Stimulated activated CD4-positive, alpha-beta T cell treated with anti-CD3 and anti-CD28 coated beads, Interleukin-1b, Interleukin-23, amount 100 ng/mL, for 4 hours (primary cell): ENCODE results near the gene ETS1.

Experiments
- DNase-seq, 2 donors: peaks; one replicate each; pipeline ENCODE4 v3.0.0-alpha.2; 2020; ENCODE audit warnings: low read depth in 2 of 2

Gene ETS1

GRCh38 chr11:128424851-128425285, 162.5 kb downstream of the ETS1 start:
- DNase-seq = no peak

- no peak for DNase-seq
These were observed 163.1 kb downstream of the ETS1 start for GRCh38 chr11:128424271-128424711.

DNA sequence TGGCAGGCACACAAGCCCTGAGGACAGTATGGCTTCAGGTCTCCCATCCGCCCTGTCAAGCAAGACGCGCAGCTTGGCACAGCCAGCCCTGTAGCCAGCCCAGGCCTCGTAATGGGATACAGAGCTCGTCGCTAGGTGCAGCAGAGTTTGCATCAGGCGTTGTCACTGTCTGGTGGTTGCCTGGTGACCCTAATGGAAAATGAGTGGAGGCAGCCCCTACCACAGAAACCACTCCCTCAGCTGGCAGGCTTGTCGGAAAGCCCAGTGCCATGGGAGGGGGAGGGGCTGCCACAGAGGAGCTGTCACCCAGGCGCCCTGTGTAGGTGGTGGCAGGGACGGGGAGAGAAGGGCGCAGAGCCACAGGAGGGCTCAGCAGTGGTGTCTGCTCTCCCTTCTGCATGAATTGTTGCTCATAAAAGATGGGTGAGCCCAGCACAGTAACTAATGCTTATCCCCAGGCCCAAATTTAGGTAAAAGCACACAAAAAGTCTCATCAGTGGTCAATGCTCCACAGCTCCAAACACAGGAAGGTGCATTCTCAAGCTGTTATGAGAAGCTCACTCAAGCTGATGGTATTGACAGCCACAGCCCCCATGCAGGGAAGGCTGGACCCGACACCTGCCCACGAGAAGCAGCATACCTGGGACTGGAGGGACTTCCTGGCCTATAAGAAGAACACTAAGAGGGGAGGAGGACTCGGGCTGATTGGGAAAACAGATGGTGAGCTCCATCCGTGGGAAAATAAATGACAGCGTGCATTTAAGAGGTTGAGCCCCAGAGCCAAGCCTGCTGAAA, 164.6 kb downstream of the ETS1 start:
- peak; percentile 77 to 84 for DNase-seq

DNA sequence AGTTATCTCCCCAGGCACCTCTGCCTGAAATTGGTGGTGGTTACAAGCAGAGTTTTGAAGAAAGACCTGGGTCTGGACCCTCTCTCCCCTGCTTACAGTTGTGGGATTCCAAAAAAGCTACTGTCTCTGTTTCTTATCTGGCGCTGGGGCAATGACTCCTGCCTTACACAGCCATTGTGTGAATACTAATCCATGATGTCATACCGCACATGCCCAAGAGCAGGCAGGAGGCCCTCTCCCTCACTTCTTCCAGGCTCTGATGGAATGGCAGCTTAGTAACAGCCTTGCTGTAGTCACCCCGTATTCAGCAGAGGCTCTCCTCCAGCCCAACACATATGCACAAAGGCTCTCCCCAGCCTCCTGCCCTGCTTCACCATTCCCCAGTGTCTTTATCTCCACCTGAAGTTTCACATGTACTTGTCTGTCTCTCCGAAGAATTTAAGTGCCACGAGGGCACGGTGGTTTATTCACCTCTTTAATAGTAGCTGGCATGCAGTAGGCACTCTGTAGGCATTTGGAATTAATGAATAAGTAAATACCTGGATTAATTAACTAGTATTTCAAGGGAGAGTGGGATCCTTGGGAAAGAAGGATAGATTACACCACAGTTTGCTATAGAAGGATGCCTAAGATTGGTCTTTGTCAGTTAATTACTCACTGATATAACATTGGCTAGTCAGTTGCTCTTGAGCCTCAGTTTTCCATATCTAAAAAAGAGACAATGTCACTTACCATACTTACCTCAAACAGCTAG, 165.6 kb downstream of the ETS1 start:
- DNase-seq = no peak

DNA sequence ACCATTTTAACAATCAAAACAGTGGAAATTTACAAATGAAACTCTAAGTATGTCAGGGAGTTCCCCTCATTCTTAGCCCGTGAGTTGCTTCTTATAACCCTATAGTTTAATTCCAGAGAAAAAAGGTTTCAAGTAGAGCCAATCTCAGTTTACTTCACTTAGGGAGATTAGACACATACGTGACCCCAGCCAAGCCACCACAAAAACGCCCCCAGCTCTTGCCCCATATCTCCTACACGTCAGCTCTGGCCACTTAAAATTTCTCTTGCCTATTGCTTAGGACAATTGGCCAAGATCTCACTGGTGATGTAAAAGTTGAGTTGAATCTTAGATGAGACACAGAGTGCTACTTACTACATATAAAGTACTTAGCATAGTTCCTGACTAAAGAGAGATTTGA, 166.4 kb downstream of the ETS1 start:
- no peak for DNase-seq

- no peak for DNase-seq
These were observed 167.1 kb downstream of the ETS1 start for GRCh38 chr11:128420265-128420664.

GRCh38 chr11:128419012-128419767, 168.2 kb downstream of the ETS1 start:
- DNase-seq = no peak

- DNase-seq = no peak
These were observed 169.6 kb downstream of the ETS1 start for GRCh38 chr11:128417607-128418324.

DNA sequence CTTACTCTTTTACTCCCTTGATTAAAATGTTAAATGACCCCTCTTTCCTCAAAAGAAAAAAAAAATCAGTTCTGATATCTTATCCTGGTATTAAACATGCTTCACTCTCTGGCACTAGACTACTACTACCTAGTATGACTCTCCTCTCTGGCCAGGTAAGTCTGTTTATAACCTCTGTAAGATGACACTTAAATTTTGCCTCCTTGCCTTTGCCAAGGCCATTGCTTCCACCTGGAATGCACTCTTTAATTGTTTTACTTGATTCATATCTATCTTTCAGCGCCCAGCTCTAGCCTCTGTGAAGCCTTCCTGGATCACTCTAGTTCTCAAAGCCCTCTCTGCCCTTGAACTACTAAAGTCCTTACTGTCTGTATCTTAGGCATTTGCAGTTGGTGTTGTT, 170.4 kb downstream of the ETS1 start:
- DNase-seq = no peak

- DNase-seq = no peak
These were observed 171.8 kb downstream of the ETS1 start for GRCh38 chr11:128415539-128415938.

DNA sequence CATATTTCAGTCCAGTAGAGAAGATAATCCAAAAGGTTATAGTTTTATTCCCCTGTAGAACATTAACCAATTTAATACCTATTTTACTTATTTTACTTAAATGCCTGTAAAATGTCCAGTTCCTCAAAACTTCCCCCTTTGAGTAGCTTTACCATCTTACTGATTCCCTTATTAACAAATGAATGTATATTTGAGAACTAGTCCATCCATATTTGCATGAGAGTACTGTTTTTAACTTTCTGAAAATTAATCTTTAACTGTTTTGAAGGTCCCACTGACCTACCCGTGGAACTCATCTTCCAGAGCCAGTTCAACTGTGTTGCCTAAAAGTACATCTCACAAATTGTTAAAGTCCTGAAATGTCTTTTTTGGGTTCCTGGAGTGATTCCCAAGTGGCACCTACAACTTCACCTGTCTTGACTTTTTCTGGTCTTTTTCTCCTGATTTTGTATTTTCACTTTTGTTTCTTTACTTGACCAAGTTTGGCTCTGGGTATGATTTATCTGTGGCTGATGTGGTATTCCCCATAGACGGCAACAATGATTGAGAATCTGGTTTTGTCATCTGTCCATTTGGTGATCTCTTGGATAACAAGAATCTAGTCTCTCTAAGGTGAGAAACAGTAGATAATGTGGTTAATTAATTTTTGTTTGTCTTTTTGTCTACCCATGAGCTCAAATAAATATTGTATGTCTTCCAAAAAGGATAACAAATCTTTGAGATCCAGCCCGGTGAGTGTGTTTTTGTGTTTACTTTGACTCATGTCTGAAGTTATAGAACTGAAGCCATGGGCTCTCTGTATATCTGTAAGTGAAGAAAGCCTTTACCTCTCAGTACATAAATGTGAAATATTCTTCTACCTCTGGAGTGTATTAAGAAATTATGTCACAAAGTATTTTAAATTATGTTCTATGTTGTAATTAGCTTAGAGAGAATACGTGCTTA, 174.2 kb downstream of the ETS1 start:
- DNase-seq = no peak

DNA sequence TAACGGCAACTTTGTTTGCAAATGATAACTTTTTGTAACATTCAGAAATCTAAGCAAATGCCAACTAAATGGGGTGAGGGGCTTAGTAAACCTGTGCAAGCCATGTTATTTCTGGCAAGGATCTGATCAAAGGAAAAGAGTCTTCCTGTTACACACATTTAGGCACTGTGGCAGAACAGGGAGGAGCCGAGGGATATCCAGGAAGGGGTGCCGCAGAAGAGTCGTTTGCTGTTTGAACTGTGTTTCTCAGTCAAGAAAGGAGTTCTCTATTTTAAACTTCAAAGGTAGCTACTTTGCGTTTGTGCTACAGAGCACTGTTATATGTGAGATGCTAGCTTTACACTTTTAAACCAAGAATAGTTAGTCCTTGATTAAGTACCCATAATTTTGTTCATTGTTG, 175.5 kb downstream of the ETS1 start:
- DNase-seq = no peak

GRCh38 chr11:128411150-128411549, 176.2 kb downstream of the ETS1 start:
- DNase-seq = no peak

DNA sequence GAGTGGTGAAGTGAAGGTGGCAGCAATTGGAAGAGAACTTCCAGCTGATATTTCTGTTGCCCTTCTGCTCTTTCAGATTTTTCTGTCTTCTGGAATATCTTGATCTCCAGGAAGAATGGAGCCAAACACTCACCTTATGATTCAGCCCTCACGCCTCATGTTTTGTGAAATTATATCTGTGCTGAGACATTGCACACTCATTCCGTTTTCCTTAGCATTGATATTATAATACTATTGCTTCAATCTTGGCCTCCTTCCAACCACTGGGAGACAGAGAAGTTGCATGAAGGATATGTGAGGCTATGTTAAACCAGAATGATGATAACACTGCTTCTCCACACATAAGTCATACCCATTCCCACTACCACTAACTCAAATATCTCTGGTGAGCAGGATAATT, 177.9 kb downstream of the ETS1 start:
- DNase-seq = no peak
